VCaP (cell line): ENCODE results near the gene ELMO1.

Experiments
- H3K27ac ChIP-seq: fragments of 450-650 bp; 2 replicates; pipeline ENCODE4 v1.5.1; 2017
- CTCF ChIP-seq: fragments of 450-650 bp; conservative IDR thresholded peaks from 2 replicates; pipeline ENCODE4 v1.5.1; 2017; ENCODE audit warnings: mild to moderate bottlenecking, moderate library complexity

ELMO1 gene

GRCh38 chr7:37198906-37199485, 249.7 kb downstream of the ELMO1 start:
- no peak overlapping the region for H3K27ac ChIP-seq
- TF ChIP-seq CTCF = peak; percentile 89

- H3K27ac ChIP-seq = no peak overlapping the region
- no peak for TF ChIP-seq CTCF
Observed at GRCh38 chr7:37198041-37198905, 250.4 kb downstream of the ELMO1 start.

- H3K27ac ChIP-seq = no peak overlapping the region
- no peak for TF ChIP-seq CTCF
Observed at GRCh38 chr7:37197108-37197507, 251.6 kb downstream of the ELMO1 start.

GRCh38 chr7:37196676-37197075, 252.0 kb downstream of the ELMO1 start:
- TF ChIP-seq CTCF = no peak
- no peak overlapping the region for H3K27ac ChIP-seq

GRCh38 chr7:37195388-37195787, 253.3 kb downstream of the ELMO1 start:
- TF ChIP-seq CTCF = no peak
- no peak overlapping the region for H3K27ac ChIP-seq

- TF ChIP-seq CTCF = no peak
- no peak overlapping the region for H3K27ac ChIP-seq
Observed at GRCh38 chr7:37194943-37195342, 253.7 kb downstream of the ELMO1 start.

GRCh38 chr7:37193775-37194135, 254.9 kb downstream of the ELMO1 start:
- no peak for TF ChIP-seq CTCF
- H3K27ac ChIP-seq = no peak overlapping the region
